ENCODE data around the gene NRDC.
"Not testable (repeated sequence)": the region's sequence is repeated elsewhere in the genome, so short reads cannot be mapped to it uniquely, and the experiment has no call there.

NRDC gene

GRCh38 chr1:51840743-51841461 lies 37.6 kb downstream of the NRDC start:
- no peak for DNase-seq

GRCh38 chr1:51840182-51840581 lies 38.3 kb downstream of the NRDC start:
- no peak for DNase-seq

DNA sequence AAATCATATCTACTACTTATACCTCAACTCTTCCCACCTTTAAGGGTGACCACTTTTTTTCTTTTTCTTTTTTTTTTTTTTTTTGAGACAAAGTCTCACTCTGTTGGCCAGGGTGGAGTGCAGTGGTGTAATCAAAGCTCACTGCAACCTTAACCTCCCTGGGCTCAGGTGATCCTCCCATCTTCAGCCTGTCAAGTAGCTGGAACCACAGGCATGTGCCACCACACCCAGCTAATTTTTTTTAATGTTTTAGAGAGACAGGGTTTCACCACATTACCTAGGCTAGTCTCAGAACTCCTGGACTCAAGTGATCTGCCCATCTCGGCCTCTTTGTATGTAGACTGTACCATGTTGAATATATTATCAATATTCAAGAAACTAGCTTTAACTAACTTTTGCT lies 39.4 kb downstream of the NRDC start:
- no peak for DNase-seq

DNA sequence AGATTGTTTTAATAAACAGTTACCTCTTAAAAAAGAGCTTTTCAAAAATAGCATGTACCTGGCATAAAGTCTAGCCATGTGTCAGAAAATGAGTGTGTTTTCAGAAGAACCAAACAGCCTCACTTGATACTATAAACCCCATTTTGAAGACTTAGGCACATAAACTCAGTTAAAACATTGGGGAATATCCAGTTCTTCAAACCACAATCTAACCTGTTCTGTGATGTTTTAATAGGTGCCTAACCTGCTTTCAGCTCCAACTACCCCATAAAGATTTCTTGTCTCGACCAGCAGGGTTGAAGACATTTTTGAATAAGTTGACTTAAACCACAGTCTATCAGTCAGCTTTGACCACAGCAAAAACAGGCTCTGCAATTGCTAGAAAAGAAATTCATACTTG lies 41.3 kb downstream of the NRDC start:
- no peak for DNase-seq

- DNase-seq: no peak
These were observed 44.8 kb downstream of the NRDC start for GRCh38 chr1:51833700-51834099.

DNA sequence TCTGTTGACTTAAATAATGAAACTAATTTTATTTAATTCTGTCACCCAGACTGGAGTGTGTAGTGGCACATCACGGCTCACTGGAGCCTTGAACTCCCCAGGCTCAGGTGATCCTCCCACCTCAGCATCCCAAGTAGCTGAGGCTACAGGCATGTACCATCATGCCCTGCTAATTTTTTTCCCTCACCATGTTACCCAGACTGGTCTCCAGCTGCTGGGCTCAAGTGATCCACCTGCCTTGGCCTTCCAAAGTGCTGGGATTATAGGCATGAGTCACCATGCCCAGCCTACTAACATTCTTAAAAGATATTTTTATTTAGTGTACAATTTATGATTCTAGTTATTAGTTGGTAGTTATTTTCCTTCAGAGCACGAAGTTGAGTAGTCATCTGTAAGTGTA lies 49.5 kb downstream of the NRDC start:
- no peak for DNase-seq

DNA sequence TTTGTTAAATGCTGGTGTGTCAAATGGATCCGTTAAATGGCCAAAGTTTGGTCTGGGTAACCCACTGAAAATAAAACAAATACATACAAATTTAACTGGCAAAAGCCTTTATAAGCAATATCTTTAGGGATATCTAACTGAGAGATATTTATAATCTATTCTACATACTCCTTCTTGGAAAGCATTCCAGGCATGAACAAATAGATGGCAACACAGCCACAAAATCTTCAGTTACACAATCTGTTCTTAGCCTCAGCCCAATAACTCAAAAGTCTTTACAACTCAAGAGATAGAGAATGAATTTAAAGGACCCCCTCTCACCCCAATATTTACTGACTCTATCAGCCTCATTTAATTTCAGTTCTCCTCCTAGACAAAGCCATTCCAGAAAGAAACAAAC lies 58.7 kb downstream of the NRDC start:
- no peak for DNase-seq

GRCh38 chr1:51819021-51819420 lies 59.5 kb downstream of the NRDC start:
- DNase-seq: not testable (repeated sequence)

DNA sequence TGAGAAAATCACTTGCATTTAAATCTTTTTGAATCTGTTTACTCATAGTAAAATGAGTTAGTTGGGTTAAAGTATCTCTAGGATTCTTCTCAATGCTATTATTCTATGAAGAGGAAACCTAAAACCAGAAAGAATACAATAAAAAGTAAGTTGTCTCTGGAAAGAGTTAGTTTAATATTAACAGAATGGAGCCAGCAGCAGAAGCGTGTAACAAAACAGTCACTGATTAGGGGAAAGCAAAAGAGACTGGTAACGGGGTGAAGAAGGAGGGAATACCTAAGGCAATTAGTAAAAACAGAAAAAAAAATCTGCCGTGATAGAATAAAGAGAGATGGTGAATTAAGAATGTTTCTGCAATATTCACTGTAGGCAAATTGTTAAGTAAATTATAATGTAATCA lies 60.0 kb downstream of the NRDC start:
- no peak for DNase-seq

- no peak for DNase-seq
These were observed 64.0 kb downstream of the NRDC start for GRCh38 chr1:51814513-51814912.

DNA sequence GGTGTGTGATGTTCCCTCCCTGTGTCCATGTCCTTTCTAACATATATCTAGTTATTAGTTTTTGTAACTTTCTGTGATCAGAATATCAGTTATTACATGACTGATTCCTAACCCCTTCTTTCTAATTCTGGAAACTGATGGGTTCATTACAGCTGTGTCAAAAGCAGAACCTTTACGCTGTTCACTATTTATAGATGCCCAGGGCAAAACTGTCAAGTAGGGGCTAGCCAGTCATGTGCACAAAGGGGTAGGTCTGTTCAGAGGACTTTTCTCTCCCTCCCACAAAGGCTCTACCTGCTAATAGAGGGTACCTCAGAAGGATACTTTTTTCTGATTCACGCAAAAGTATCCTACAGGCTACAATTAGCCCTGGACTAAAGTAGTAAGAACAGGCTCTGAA lies 79.2 kb downstream of the NRDC start:
- no peak for DNase-seq

DNA sequence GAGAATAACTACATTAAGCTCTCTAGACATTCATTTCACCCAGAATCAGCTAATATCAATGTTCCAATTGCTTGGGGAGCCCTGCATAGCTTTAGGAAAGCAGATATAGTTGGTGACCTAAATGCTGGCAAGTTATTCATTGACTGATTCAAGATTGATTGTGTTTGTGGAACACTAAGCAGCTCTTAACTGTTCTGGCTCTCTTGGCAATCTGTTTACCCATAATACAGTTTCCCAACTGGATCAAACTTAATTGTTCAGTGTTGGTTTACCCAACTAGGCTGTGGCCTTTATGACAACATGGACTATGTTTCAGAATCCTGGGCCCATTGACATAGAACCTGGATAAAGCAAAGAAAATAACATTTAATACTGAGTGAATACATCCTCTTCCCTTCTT lies 83.7 kb downstream of the NRDC start:
- no peak for DNase-seq

- no peak for DNase-seq
These were observed 84.3 kb downstream of the NRDC start for GRCh38 chr1:51794260-51794659.

DNA sequence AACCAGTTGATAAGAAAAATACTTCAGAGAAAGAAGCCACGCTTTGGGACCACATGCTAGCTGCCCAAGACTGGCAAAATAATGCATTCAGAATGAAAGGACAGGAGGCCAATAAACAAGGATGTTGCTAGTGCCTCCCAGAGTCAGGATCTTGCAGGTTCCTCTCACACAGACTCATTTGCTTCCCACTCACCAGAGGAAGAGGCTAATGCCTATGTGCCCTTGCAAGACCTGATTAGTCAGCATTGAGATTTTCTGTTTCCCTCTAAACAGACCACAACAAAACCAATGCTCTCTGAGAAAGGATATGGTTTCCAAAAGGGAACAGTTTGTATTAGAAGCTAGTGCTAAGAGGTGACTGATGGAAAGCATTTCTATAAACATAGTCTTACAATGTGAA lies 85.7 kb downstream of the NRDC start:
- DNase-seq: no peak

DNA sequence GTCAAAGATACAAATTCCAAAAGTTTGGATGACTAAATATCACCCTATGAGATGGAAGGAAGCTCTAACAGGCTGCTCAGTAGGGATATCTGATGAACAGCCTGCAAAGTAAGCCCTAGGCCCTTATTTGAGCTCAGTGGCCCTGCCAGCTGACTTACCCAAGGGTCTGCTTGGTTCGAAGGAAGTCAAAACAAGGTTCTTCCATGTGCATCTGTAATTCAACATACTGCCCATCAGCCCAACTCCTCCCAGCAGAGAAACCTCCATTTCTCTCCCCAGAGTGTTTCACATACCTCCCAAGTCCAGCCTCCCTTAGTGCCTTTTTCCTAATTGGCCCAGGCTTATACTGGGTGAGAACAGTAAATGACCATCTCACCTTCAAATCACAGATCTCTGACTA lies 86.6 kb downstream of the NRDC start:
- DNase-seq: no peak

DNA sequence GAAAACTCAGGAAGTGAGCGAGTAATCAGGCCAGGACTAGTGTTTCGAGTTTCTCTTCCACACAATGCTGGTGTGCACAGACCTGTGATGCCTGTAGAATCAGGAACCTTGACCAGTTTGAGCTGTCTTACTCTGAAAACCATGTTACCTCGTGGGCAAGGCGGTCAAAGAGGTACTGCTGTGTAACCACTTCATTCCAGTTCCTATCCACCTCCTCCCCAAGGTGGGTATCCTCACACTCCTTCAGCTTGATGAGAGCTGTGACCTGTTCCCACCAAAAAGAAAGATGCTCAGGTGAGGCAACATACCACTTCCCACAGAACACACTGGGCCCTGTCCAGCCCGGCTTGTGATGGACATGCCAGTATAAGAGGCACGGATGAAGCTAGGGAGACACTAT lies 88.1 kb downstream of the NRDC start:
- DNase-seq: no peak

DNA sequence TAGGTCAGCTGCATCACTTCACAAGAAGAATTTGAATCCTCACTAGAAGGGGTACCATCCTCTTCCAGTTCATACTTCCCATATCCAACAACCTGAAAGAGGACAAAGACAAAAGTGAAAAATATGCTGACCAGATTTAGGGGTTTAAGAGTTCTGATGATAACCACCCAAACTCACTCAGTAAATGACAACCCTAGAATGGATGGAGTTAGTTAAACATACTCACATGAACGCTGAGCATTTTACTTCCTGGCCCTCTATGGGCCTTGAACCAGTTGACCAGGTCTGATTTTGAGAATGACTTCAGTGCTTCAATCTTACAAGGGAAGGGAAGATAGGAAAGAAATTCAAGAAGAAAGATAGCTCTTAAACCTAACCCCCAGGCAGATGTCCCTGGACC lies 89.2 kb downstream of the NRDC start:
- DNase-seq: no peak

DNA sequence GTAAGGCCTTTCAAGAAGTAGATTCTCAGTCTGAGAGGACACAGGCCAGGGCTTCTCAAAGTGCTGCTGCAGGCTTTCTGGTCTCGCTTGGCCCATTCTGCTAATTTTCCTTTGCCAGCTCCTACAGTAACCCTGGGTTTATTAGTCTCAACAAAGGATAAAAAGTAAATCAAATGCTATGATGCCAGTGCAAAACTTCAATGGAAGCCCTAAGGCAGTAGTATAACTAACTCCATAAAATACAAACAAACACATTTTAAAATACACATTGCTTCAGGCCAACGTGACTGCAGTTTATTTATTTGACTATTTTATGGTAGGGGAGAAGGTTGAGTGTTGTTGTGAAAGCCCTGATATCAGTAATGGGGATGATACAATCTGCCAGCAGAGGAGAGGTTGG lies 89.6 kb downstream of the NRDC start:
- DNase-seq: no peak

GRCh38 chr1:51784997-51785421 lies 93.5 kb downstream of the NRDC start:
- DNase-seq: no peak

DNA sequence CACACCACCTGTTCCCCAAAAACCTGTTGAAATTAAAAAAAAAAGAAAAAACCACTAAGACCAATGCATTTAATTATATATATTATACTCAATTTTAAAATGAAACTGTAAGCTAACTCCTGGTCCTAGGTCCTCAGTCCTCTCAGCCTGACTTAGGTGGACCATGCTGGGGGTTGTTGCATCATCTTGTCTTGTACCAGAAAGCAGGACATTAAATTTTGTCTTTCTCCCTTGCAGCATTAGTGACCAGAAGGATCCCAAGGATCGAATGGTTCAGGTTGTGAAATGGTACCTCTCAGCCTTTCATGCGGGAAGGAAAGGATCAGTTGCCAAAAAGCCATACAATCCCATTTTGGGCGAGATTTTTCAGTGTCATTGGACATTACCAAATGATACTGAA lies 97.6 kb downstream of the NRDC start:
- DNase-seq: no peak

- DNase-seq: no peak
These were observed 102.1 kb downstream of the NRDC start for GRCh38 chr1:51776408-51776807.

GRCh38 chr1:51768971-51769588 lies 109.4 kb downstream of the NRDC start:
- DNase-seq: peak; percentile 35

- no peak for DNase-seq
These were observed 117.2 kb downstream of the NRDC start for GRCh38 chr1:51761351-51761750.

GRCh38 chr1:51760872-51761271 lies 117.7 kb downstream of the NRDC start:
- DNase-seq: no peak

- no peak for DNase-seq
These were observed 120.2 kb downstream of the NRDC start for GRCh38 chr1:51758310-51758709.

All from NCI-H2107 (cell line).